ENCODE measurements around the gene PRR5L.

GRCh38 chr11:36346562-36347383 lies 50.7 kb downstream of the PRR5L start:
- TF ChIP-seq CTCF (IDR thresholded peaks at IDR 0.05), result no peak
- TF ChIP-seq POLR2AphosphoS5 (IDR thresholded peaks at IDR 0.05), result no peak
